Measurements from ENCODE around the gene PKD1. TPM values are rescaled to one million over a fixed set of nuclear protein-coding genes. Genes with fewer than 3 reads are reported as not detected.

Gene PKD1
- total RNA-seq, 1 donor from 2014 or later: 138 TPM

- DNase-seq: no peak
Measured at GRCh38 chr16:2074071-2074470, 61.6 kb downstream of the PKD1 start.

GRCh38 chr16:2072926-2073325 is 62.8 kb downstream of the PKD1 start:
- no peak for DNase-seq

GRCh38 chr16:2071454-2072202 is 64.1 kb downstream of the PKD1 start:
- DNase-seq: peak; percentile 41

GRCh38 chr16:2070576-2071453 is 64.9 kb downstream of the PKD1 start:
- DNase-seq: no peak

- DNase-seq: no peak
Measured at GRCh38 chr16:2066139-2066538, 69.6 kb downstream of the PKD1 start.

GRCh38 chr16:2064368-2064945 is 71.2 kb downstream of the PKD1 start:
- no peak for DNase-seq

- DNase-seq: no peak
Measured at GRCh38 chr16:2063861-2064260, 71.8 kb downstream of the PKD1 start.

- DNase-seq: no peak
Measured at GRCh38 chr16:2062801-2063200, 72.9 kb downstream of the PKD1 start.

- DNase-seq: no peak
Measured at GRCh38 chr16:2061526-2061925, 74.2 kb downstream of the PKD1 start.

- no peak for DNase-seq
Measured at GRCh38 chr16:2061023-2061422, 74.7 kb downstream of the PKD1 start.

GRCh38 chr16:2060346-2060745 is 75.4 kb downstream of the PKD1 start:
- no peak for DNase-seq

- DNase-seq: no peak
Measured at GRCh38 chr16:2058872-2059271, 76.8 kb downstream of the PKD1 start.

GRCh38 chr16:2058420-2058819 is 77.3 kb downstream of the PKD1 start:
- no peak for DNase-seq

GRCh38 chr16:2057438-2057837 is 78.3 kb downstream of the PKD1 start:
- DNase-seq: no peak

- no peak for DNase-seq
Measured at GRCh38 chr16:2056681-2057407, 78.9 kb downstream of the PKD1 start.

- DNase-seq: no peak
Measured at GRCh38 chr16:2056077-2056476, 79.6 kb downstream of the PKD1 start.

GRCh38 chr16:2054543-2055245 is 81.0 kb downstream of the PKD1 start:
- DNase-seq: no peak

- DNase-seq: no peak
Measured at GRCh38 chr16:2053897-2054296, 81.8 kb downstream of the PKD1 start.

GRCh38 chr16:2053211-2053610 is 82.5 kb downstream of the PKD1 start:
- DNase-seq: no peak

- DNase-seq: no peak
Measured at GRCh38 chr16:2048116-2048543, 87.6 kb downstream of the PKD1 start.

GRCh38 chr16:2047330-2048115 is 88.2 kb downstream of the PKD1 start, which contains the start of the genes NTHL1 and TSC2:
NTHL1 (minus strand) TSS chr16:2047834; CDS start chr16:2047823, 11 bp downstream.
TSC2 (plus strand) TSS chr16:2047985; CDS start chr16:2048616, 631 bp downstream.
- peak; percentile 98 for DNase-seq

Measured in tongue (tissue), 2 donors.